Panc1 (cell line): ENCODE results near the gene GNAQ. TPM values are rescaled to one million over a fixed set of nuclear protein-coding genes. Genes with fewer than 3 reads are reported as not detected.

Source experiments
- ATAC-seq: fragments of 200-7000 bp; cut with Tn5 transposase; 2 replicates; pipeline ENCODE4 v1.9.1; 2020; ENCODE audit warnings: mild to moderate bottlenecking, moderate library complexity
- BruUV-seq: library from RNA; stranded (reverse); fragments of 400-500 nt; replicated peaks from 2 replicates; lab custom pipeline; 2021; lab: Mats Ljungman, UMichigan
- CTCF ChIA-PET: fragments of 300-600 bp; sonication (Branson Sonifier 250); formaldehyde crosslinking; loops from one replicate; lab custom pipeline; 2022; ENCODE audit warnings: antibody characterized with exemption; lab: Charles Lee
- POLR2A ChIA-PET: fragments of 300-600 bp; sonication (Branson Sonifier 250); formaldehyde crosslinking; loops from one replicate; lab custom pipeline; 2022; ENCODE audit warnings: antibody characterized with exemption; lab: Charles Lee
- DNase-seq: peaks from one replicate; pipeline ENCODE4 v3.0.0-alpha.2; 2010; ENCODE audit warnings: low read depth, low spot score
- H3K27ac ChIP-seq: 2 replicates; pipeline ENCODE4 v1.5.1; 2011; ENCODE audit warnings: mild to moderate bottlenecking, low read length, inconsistent platforms
- H3K27me3 ChIP-seq: fragments of 200-500 bp; sonication (Bioruptor generic); 2 replicates; pipeline ENCODE4 v1.6.0; 2014; ENCODE audit warnings: low read length, inconsistent platforms; ENCODE audit not compliant: control insufficient read depth, insufficient read depth
- H3K36me3 ChIP-seq: fragments of 200-500 bp; sonication (Bioruptor generic); 2 replicates; pipeline ENCODE4 v1.5.1; 2014; ENCODE audit warnings: inconsistent platforms, mild to moderate bottlenecking, low read length, moderate library complexity; ENCODE audit not compliant: control insufficient read depth, insufficient read depth
- H3K4me1 ChIP-seq: 2 replicates; pipeline ENCODE4 v1.5.1; 2011; ENCODE audit warnings: inconsistent platforms, mild to moderate bottlenecking, low read length, moderate library complexity; ENCODE audit not compliant: control insufficient read depth, insufficient read depth
- H3K4me3 ChIP-seq, 2 experiments: 2 replicates each; pipeline ENCODE4 v1.5.1; 2011 to 2012; ENCODE audit warnings: low read depth in 2 of 2, low read length in 2 of 2, mild to moderate bottlenecking in 2 of 2, inconsistent platforms in 1 of 2, moderate library complexity in 1 of 2
- H3K9me3 ChIP-seq: fragments of 200-500 bp; sonication (Bioruptor generic); 2 replicates; pipeline ENCODE4 v1.5.1; 2014; ENCODE audit warnings: low read depth, mild to moderate bottlenecking, inconsistent platforms, low read length, moderate library complexity; ENCODE audit not compliant: control insufficient read depth, insufficient read depth
- POLR2AphosphoS5 ChIP-seq: IDR thresholded peaks from 2 replicates; pipeline ENCODE4 v1.6.1; 2012; ENCODE audit warnings: mild to moderate bottlenecking, low read depth, low read length, moderate library complexity
- REST ChIP-seq, 2 experiments: IDR thresholded peaks; 2 replicates each; pipeline ENCODE4 v1.6.1; 2011 to 2012; ENCODE audit warnings: low read depth in 2 of 2, control low read depth in 1 of 2, low read length in 1 of 2, mild to moderate bottlenecking in 1 of 2, moderate library complexity in 1 of 2; ENCODE audit not compliant: insufficient read depth in 1 of 2
- SIN3A ChIP-seq: IDR thresholded peaks from 2 replicates; pipeline ENCODE4 v1.6.1; 2012; ENCODE audit warnings: low read depth, mild to moderate bottlenecking, low read length, moderate library complexity, borderline replicate concordance; ENCODE audit not compliant: insufficient read depth
- TCF7L2 ChIP-seq: IDR thresholded peaks from 2 replicates; pipeline ENCODE4 v1.6.1; 2011; ENCODE audit warnings: mild to moderate bottlenecking, low read depth, low read length, inconsistent platforms
- in situ Hi-C: cut with HindIII; loops from 2 replicates; pipeline ENCODE4 v1.10.0; 2016; ENCODE audit warnings: low sequenced_read_pairs, low pct_unique_long_range_greater_than_20kb
- intact Hi-C: fragments of 100-400 bp; cut with micrococcal nuclease; formaldehyde crosslinking; loops from one replicate; pipeline ENCODE4 v1.10.0; 2022; ENCODE audit not compliant: unreplicated experiment
- total RNA-seq: library from RNA; stranded (reverse); gene quantifications from one replicate; pipeline ENCODE4 v1.2.1, GENCODE V29; 2021; ENCODE audit not compliant: unreplicated experiment
- TF ChIP-seq, protein P1 (sequence below): fragments of 450-650 bp; IDR thresholded peaks from 2 replicates; pipeline ENCODE4 v1.5.1; 2017; ENCODE audit warnings: mild to moderate bottlenecking

The GNAQ gene
- total RNA-seq, 1 experiment from 2014 or later, result 34.5 TPM

GRCh38 chr9:77974434-77974833 lies 57.2 kb downstream of the GNAQ start:
- H3K4me3 ChIP-seq, result no peak overlapping the region
- ATAC-seq, result no peak

GRCh38 chr9:77969083-77969482 lies 62.5 kb downstream of the GNAQ start:
- no peaks in the 10 kb centered on the region for H3K27me3 ChIP-seq
- in situ Hi-C loops, result no loop called here
- DNase-seq, result no peak
- H3K4me1 ChIP-seq, result no peaks in the 10 kb centered on the region
- H3K9me3 ChIP-seq, result no peaks in the 10 kb centered on the region
- no peak for TF ChIP-seq POLR2AphosphoS5
- TF ChIP-seq TCF7L2, result no peak
- TF ChIP-seq SIN3A, result no peak
- TF ChIP-seq, protein P1, sequence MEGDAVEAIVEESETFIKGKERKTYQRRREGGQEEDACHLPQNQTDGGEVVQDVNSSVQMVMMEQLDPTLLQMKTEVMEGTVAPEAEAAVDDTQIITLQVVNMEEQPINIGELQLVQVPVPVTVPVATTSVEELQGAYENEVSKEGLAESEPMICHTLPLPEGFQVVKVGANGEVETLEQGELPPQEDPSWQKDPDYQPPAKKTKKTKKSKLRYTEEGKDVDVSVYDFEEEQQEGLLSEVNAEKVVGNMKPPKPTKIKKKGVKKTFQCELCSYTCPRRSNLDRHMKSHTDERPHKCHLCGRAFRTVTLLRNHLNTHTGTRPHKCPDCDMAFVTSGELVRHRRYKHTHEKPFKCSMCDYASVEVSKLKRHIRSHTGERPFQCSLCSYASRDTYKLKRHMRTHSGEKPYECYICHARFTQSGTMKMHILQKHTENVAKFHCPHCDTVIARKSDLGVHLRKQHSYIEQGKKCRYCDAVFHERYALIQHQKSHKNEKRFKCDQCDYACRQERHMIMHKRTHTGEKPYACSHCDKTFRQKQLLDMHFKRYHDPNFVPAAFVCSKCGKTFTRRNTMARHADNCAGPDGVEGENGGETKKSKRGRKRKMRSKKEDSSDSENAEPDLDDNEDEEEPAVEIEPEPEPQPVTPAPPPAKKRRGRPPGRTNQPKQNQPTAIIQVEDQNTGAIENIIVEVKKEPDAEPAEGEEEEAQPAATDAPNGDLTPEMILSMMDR, result no peak
- TF ChIP-seq REST (IDR thresholded peaks at IDR 0.05; ENCODE audit: insufficient read depth in 1 of 2, low read depth in 2 of 2, low read length in 1 of 2), result no peak
- H3K27ac ChIP-seq, result no peak overlapping the region
- no peaks in the 10 kb centered on the region for H3K36me3 ChIP-seq
- POLR2A ChIA-PET, result no interaction called here
- CTCF ChIA-PET, result no interaction called here
- intact Hi-C loops, result no loop called here
- ATAC-seq, result no peak
- H3K4me3 ChIP-seq, result no peak overlapping the region
- BruUV-seq, result no TSS peak

More at GRCh38 chr9:77974434-77974833, 57.2 kb downstream of the GNAQ start:
- ChIA-PET CTCF (no interaction called here), POLR2A (no interaction called here)
- H3K9me3 ChIP-seq, result no peaks in the 10 kb centered on the region
- no peaks in the 10 kb centered on the region for H3K27me3 ChIP-seq
- in situ Hi-C loops, result no loop called here
- H3K27ac ChIP-seq, result no peak overlapping the region
- DNase-seq, result no peak
- no peak for TF ChIP-seq TCF7L2
- TF ChIP-seq SIN3A, result no peak
- TF ChIP-seq, protein P1, result no peak
- TF ChIP-seq POLR2AphosphoS5, result no peak
- no peak for TF ChIP-seq REST (IDR thresholded peaks at IDR 0.05; ENCODE audit: insufficient read depth in 1 of 2, low read depth in 2 of 2, low read length in 1 of 2)
- no peaks in the 10 kb centered on the region for H3K36me3 ChIP-seq
- no TSS peak for BruUV-seq
- intact Hi-C loops, result no loop called here
- no peaks in the 10 kb centered on the region; the same call in 1 of the 2 replicates for H3K4me1 ChIP-seq
